PFSK-1 (cell line): ENCODE data around the gene DOCK8.

Experiments used
- POLR2AphosphoS5 ChIP-seq: IDR thresholded peaks from 2 replicates; pipeline ENCODE4 v1.6.1; 2012; ENCODE audit warnings: low read depth, mild to moderate bottlenecking, control low read depth, low read length, moderate library complexity
- TF ChIP-seq, protein P1 (sequence below), 2 experiments: IDR thresholded peaks; 2 replicates each; pipeline versions ENCODE4 v1.6.1 to v1.8.0; 2011 to 2012; ENCODE audit warnings: low read depth in 2 of 2, low read length in 2 of 2, control low read depth in 1 of 2, inconsistent platforms in 1 of 2, mild to moderate bottlenecking in 1 of 2, moderate library complexity in 1 of 2; ENCODE audit not compliant: insufficient read depth in 1 of 2

DNA sequence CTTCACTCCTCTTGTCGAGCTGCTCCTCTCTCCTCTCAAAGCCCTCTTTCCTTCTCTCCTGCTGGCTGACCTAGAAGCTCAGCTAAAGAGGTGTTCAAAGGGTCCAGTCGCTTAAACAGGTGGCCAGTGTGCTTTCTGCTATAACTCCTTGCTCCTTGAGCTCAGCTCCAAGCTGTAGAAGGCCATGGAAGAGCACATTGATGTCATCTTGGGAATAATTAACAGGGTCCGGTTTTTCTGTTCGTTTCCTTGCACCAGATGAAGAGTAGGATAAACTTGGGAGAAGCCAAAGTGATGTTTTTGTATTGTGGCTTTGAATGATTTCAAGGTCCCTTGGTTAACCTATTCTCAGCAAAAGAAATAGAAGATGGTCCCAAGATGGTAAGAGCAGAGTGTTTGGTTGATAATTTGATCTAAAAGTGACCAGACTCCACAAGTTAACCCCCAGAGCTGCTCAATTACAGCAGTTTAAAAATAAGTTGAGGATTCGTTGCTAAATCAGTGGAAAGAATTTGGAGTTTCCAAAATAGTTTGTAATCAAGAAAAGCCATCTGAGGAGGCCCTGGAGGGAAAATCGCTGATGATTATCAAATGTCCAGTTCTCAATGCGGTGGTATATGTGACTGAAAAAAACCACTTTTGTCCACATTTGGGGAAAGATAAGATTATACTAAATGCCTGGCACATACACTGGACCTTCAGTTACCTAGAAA, 148.1 kb downstream of the DOCK8 start:
- TF ChIP-seq POLR2AphosphoS5 = no peak
- TF ChIP-seq, protein P1, sequence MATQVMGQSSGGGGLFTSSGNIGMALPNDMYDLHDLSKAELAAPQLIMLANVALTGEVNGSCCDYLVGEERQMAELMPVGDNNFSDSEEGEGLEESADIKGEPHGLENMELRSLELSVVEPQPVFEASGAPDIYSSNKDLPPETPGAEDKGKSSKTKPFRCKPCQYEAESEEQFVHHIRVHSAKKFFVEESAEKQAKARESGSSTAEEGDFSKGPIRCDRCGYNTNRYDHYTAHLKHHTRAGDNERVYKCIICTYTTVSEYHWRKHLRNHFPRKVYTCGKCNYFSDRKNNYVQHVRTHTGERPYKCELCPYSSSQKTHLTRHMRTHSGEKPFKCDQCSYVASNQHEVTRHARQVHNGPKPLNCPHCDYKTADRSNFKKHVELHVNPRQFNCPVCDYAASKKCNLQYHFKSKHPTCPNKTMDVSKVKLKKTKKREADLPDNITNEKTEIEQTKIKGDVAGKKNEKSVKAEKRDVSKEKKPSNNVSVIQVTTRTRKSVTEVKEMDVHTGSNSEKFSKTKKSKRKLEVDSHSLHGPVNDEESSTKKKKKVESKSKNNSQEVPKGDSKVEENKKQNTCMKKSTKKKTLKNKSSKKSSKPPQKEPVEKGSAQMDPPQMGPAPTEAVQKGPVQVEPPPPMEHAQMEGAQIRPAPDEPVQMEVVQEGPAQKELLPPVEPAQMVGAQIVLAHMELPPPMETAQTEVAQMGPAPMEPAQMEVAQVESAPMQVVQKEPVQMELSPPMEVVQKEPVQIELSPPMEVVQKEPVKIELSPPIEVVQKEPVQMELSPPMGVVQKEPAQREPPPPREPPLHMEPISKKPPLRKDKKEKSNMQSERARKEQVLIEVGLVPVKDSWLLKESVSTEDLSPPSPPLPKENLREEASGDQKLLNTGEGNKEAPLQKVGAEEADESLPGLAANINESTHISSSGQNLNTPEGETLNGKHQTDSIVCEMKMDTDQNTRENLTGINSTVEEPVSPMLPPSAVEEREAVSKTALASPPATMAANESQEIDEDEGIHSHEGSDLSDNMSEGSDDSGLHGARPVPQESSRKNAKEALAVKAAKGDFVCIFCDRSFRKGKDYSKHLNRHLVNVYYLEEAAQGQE (IDR thresholded peaks at IDR 0.05; ENCODE audit: insufficient read depth in 1 of 2, low read depth in 2 of 2, low read length in 2 of 2) = no peak
